ENCODE measurements around the gene ARFIP1.
"Not testable (repeated sequence)": the region's sequence is repeated elsewhere in the genome, so short reads cannot be mapped to it uniquely, and the experiment has no call there.

Gene ARFIP1

GRCh38 chr4:152896811-152897210 lies 117.1 kb downstream of the ARFIP1 start:
- DNase-seq (ENCODE audit: low read depth in 2 of 2) = no peak

- not testable (repeated sequence) for DNase-seq (ENCODE audit: low read depth in 2 of 2)
Measured at GRCh38 chr4:152898133-152898532, 118.4 kb downstream of the ARFIP1 start.

DNA sequence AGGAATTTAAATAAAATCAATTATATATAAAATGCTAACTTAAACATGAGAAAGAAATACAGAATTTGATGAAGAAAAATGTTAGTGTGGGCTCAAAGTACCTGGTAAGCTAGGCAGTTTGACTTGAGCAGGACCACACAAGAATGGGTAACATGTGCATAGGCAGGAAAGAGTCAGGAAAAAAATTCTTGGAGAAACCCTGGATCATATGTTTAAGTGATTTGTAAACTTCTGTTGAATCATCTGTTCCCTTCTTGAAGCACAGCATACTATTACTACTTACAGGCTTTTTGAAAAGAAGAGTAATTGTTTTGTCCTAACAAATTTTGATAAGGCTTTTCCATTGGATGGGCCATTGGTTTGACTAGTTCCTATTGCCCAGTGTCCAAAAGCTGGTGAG lies 118.9 kb downstream of the ARFIP1 start:
- DNase-seq (ENCODE audit: low read depth in 2 of 2) = no peak

DNA sequence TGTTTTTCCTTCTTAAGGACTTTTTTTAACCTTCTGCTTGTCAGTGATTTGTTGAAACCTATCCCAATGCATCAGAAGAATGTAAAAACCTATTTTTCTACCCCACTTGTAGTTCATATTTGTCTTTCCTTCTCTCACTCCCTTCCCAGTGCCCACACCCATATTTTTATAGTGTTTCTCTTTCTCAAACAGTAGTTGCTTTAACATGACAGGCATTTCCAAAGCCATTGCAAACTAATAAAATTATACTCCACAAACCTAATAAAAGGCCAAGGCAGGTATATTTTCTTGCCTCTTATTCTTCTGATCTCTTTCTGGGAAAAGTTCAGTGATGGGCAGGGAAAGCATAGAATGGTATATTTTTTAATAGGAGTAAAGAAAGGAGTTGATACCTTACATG lies 120.6 kb downstream of the ARFIP1 start:
- DNase-seq (ENCODE audit: low read depth in 2 of 2) = no peak

DNA sequence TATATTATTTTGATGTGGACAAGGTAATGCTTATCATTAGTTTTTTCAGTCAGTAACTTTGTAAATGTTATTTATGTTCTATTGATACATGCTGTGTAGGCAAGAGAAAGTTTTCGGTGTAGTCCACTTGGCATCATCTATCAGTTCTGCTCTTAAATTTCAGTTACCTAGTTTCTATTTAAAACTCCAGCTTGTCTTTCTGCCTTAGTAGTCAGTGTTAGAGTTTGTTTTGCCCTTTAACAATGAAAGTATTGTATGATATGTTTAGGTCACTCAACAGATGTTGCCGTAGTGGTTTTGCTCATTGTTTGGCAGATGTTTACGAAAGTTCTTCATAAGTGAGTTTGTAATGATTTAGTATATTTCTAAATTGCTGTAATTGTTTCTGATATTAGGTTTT lies 121.5 kb downstream of the ARFIP1 start:
- no peak for DNase-seq (ENCODE audit: low read depth in 2 of 2)

GRCh38 chr4:152903658-152904057 lies 123.9 kb downstream of the ARFIP1 start:
- no peak for DNase-seq (ENCODE audit: low read depth in 2 of 2)

DNA sequence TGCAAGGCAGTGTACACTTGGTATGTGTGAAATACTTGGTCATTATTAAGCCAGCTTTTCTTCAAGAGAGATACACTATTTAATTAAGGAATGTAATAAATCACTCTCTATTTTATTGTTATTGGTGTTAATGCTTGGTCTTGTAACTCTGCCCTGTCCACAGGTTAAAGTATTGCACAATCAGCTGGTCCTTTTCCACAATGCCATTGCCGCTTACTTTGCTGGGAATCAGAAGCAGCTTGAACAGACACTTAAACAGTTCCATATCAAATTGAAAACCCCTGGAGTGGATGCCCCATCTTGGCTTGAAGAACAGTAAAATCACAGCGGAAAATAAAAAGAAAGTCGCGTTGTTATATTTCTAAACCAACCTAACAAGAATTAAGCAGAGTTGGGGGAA lies 130.1 kb downstream of the ARFIP1 start:
- no peak for DNase-seq (ENCODE audit: low read depth in 2 of 2)

GRCh38 chr4:152910521-152910920 lies 130.8 kb downstream of the ARFIP1 start:
- no peak for DNase-seq (ENCODE audit: low read depth in 2 of 2)

DNA sequence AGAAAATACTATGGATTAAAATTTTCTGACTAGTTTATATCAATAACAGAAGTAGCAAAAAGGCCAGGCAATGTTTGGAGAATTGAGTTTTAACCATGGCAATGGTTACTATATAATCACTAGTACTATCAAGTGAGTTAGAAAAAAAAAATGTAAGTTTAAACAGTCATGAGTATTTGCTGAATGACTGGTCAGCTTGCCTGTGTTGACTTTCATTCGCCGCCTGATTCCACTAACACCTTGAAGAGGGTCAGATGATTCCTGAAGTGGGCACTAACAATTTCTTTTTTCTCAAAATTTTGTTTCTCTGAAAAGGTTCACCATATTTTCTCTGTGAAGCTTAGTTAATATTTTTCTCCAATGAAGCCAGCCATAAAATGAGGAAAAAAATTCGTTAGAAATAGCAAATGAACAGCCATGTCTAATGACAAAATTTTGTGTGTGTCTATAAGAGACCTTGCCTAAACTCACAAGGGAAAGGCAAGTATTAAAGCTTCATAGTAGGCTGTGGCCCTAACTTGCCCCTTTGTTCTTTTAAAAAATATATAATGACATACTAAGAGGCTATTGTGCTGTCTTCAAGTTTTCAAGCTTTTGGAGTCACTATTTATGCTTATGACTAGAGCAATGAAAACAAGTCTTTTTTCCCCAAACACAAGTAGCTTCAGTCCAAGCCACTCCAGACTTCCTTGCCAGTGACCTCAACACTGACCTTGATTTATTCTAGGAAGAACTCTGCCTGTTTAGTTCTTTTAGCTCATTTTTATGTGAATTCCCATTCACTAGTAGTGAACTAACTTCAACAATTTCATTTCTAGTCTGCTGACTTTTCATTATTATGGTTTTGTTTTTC lies 138.0 kb downstream of the ARFIP1 start:
- no peak for DNase-seq (ENCODE audit: low read depth in 2 of 2)

DNA sequence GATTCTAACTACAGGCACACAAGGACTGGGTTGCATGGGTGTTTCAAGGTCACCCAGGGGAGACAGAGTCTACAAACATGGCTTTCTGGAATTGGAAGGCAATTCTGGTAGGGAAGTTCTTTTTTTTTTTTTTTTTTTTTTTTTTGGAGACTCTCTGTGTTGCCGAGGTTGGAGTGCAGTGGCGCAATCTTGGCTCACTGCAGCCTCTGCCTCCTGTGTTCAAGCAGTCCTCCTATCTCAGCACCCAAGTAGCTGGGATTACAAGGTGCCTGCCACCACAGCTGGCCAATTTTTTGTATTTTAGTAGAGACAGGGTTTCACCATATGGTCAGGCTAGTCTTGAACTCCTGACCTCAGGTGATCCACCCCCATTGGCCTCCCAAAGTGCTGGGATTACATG lies 140.1 kb downstream of the ARFIP1 start:
- no peak for DNase-seq (ENCODE audit: low read depth in 2 of 2)

DNA sequence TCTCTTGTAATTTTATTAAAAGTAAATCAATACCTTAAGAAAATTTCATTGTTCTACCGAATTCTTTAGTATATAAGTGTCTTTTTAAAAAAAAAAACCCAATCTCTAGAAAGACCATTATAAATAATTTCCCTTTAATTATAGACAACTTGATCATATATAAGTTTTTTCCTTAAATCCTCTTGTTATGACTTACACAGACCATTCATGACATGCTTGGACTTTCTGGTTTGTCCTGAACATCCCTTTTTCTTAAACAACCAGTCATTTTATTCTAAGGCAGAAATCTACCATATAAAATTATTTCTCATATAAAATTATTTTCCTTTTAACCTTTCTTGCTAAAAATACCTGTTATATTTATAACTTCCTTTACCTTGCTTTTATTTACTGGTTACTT lies 141.0 kb downstream of the ARFIP1 start:
- DNase-seq (ENCODE audit: low read depth in 2 of 2) = no peak

DNA sequence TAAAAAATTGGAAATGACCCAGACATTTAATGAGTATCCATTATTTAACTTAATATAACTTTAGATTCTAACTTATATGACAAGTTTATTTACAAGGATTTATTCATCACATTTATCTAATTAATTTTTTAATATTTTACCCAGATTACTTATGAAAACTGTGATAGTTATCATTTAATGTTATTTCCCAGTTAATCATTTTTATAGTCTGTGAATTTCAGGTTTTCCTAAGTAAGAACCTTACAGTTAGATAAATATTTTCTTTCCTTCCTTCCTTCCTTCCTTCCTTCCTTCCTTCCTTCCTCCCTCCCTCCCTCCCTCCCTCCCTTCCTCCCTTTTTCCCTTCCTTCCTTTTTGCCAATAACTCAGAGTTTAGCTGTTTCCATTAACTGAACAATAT lies 141.5 kb downstream of the ARFIP1 start:
- no peak for DNase-seq (ENCODE audit: low read depth in 2 of 2)

DNA sequence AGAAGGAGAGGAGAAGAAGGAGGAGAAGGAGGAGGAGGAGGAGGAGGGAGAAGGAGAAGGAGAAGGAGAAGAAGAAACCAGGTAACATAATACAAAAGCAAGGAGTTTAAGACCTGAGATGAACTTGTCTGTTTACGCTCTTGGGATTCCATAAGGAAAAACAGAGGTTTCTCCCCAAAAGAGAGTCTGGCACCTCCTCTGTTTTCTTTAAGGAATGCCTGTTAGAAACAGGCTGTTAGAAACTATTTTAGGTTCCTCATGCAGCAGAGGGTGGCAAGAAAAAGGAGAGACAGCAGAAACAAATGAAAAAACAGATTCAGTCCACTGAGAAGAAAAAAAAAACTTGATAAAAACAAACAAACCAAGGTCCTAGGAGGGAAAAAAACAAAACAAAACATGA lies 146.1 kb downstream of the ARFIP1 start:
- DNase-seq (ENCODE audit: low read depth in 2 of 2) = no peak

DNA sequence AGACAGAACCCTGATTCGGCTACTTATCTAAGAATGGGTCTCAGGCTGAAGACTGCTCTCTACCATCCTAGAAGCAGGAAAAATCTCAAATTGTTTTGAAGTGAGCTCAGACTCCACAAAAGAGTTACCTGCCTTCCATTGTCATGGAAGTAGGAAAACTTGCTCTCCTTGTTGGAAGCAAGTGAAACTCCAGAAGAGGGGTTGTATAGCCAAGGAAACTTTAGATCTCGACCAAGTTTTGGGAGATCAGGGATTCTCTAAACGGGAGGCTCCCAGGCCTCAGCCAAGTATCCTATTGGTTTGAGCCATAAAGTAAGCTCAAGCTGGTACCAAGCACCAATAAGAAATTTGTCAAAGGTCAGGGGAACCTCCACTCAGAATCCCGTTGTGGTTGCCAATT lies 147.2 kb downstream of the ARFIP1 start:
- no peak for DNase-seq (ENCODE audit: low read depth in 2 of 2)

DNA sequence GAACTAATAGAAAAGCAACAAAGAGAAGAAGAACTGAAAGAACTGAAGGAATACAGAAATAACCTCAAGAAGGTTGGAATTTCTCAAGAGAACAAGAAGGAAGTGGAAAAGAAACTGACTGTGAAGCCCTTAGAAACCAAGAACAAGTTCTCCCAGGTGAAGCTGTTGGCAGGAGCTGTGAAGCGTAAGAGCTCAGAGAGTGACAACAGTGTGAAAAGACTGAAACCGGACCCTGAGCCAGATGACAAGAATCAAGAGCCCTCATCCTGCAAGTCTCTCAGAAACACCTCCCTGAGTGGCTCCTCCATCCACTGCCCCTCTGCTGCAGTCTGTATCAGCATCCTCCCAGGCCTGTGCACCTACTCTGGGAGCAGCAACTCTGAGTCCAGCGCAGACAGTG lies 148.0 kb downstream of the ARFIP1 start:
- no peak for DNase-seq (ENCODE audit: low read depth in 2 of 2)

GRCh38 chr4:152928286-152928685 lies 148.5 kb downstream of the ARFIP1 start:
- no peak for DNase-seq (ENCODE audit: low read depth in 2 of 2)

GRCh38 chr4:152929888-152930287 lies 150.1 kb downstream of the ARFIP1 start:
- DNase-seq (ENCODE audit: low read depth in 2 of 2) = no peak

DNA sequence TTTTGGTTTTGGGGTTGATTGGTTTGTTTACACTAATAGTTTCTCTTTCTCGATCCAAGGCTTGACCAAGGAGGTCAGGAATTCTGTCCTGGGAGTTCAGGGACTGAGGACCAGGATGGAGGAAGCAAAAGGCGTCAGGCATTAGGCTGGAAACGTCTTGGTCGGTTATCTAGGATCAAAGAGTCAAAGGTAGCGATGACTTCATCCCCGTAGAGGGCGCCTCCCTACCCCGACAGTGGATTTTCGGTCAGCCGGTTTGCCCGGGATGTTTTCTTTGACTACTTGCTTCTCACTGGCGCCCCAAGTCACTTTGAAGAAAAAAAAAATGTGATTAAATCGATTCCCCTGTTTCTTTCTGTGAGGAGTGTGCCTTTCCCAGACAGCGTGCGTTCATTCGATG lies 155.4 kb downstream of the ARFIP1 start:
- DNase-seq (ENCODE audit: low read depth in 2 of 2) = no peak

DNA sequence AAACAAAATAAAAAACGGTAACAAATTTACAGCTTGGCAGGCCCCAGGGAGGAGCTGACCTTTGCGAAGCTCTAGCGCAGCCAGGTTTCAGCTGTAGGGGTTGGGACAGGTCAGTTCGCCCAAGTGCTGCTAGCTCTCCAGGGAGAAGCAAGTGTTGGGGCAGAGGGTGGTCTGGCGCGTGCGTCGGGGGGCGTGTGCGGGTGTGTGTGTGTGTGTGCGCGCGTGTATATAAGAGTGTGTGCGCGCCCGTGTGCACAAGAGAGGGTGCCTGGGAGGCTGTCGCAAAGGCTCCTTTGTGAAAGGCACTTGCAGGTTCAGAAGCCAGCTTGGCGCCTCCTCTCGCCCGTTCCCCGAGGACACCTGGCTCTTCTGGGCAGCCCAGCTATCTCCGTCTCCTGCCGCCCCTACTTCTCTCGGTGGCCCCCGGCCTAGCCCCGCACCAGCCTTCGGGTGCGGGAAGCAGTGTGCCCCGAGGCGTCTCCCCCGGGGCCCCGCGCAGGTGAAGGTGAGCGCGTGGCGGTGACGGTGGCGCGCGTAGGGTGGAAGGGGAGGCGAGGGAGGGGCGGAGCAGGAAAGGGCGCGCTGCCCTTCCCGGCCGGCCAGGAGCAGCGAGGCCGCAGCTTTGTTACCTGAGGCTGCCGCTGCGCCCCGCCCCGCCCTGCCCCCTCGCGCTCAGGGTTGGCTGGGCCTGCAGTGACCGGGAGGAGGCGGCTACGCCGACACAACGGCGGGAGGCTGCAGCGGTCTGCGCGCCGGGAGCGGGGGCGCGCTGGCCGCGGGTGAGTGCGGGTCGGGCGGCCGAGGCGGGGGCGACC lies 156.1 kb downstream of the ARFIP1 start, which contains the start of gene FHDC1:
FHDC1 (plus strand) TSS at position 693 of the 815 bp plus-strand sequence. CDS start 6,735 bp downstream, outside the sequence.
- no peak for DNase-seq (ENCODE audit: low read depth in 2 of 2)

DNA sequence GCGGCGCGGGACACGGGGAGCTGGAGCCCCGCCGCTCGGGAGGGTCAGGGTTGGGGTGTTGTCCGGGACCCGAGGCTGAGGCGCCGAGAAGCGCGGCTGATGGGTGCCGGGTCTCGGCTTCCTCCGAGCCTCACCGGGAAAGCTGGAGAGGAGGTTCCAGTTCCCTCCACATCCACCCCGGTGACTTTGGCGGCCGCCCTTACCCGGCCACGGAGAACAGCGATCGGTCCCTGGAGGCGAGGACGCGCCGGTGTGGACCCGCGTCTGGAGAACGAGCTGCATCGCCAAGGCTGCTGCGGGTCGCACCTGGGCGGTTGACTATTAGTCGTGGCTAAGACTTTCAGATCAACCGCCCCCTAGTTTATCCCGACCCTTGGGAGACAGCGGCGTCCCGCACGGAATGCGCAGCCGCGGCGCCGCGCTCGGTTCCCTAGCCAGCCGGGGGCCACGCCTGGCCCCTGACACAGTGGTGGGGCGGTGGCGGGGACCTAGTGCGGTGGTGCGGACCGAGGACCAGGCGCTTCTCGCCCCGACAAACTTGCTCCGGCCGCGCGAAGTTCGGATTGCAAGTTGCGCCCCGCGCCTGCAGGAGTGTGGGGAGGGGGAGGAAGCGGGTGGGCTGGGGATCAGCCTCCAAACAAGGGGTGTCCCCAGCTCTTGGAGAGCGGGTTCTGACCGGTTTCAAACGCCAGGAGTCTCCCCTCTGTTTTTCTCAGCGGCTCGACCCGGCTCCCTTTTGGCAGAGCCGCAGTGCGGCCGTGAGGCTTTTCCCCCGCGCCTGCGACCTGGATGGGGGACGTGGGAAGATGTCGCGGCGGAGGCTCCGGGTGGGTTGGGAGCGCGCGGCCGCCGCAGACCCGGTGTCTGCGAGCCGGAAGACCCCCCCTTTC lies 156.9 kb downstream of the ARFIP1 start:
- no peak for DNase-seq (ENCODE audit: low read depth in 2 of 2)

GRCh38 chr4:152937336-152938236 lies 157.8 kb downstream of the ARFIP1 start:
- no peak for DNase-seq (ENCODE audit: low read depth in 2 of 2)
